Measurements from ENCODE around the gene HGF.

Gene HGF

GRCh38 chr7:81655271-81655670, 114.6 kb downstream of the HGF start:
- no peak for TF ChIP-seq CTCF (IDR thresholded peaks at IDR 0.05; ENCODE audit: insufficient read depth, low read length, poor library complexity, severe bottlenecking)
- Histone ChIP-seq H3K27me3 (replicated peaks; ENCODE audit: control insufficient read depth, insufficient read depth, low read length) (no peaks in the 10 kb centered on the region), H3K36me3 (ENCODE audit: control insufficient read depth, insufficient read depth, low read length) (no peaks in the 10 kb centered on the region), H3K4me3 (replicated peaks; ENCODE audit: low read depth, low read length) (no peak overlapping the region)
- no peak for DNase-seq (ENCODE audit: extremely low read depth, insufficient read length)

- no peaks in the 10 kb centered on the region for H3K27me3 ChIP-seq (replicated peaks; ENCODE audit: control insufficient read depth, insufficient read depth, low read length)
- H3K4me3 ChIP-seq (replicated peaks; ENCODE audit: low read depth, low read length): no peak overlapping the region
- DNase-seq (ENCODE audit: extremely low read depth, insufficient read length): no peak
- H3K36me3 ChIP-seq (ENCODE audit: control insufficient read depth, insufficient read depth, low read length): no peaks in the 10 kb centered on the region
- no peak for TF ChIP-seq CTCF (IDR thresholded peaks at IDR 0.05; ENCODE audit: insufficient read depth, low read length, poor library complexity, severe bottlenecking)
These were observed 117.6 kb downstream of the HGF start for GRCh38 chr7:81652225-81652624.

Measured in GM06990 (cell line).